Stimulated activated CD8-positive, alpha-beta memory T cell treated with anti-CD3 and anti-CD28 coated beads, Interleukin-2, amount 100 ng/mL, for 48 hours (primary cell): ENCODE measurements around the gene ATAT1.
"Not testable (repeated sequence)": the region's sequence is repeated elsewhere in the genome, so short reads cannot be mapped to it uniquely, and the experiment has no call there.

Experiments used
- DNase-seq, 2 donors: peaks; one replicate each; pipeline ENCODE4 v3.0.0-alpha.2; 2020; ENCODE audit warnings: low read depth in 2 of 2

The ATAT1 gene

DNA sequence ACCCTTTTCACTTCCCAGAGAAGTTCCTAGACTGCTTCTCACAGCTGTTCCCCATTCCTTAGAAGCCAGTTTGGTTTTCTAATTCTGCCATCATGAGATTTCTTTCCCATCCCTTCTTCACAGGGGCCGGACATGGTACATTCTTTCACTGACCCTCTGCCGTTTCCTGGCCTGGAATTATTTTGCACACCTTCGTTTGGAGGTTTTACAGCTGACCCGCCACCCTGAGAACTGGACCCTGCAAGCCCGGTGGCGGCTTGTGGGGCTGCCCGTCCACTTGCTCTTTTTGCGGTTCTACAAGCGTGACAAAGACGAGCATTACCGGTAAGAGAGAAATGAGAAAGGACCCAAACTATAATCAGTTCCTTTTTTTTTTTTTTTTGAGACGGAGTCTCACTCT is 24.5 kb downstream of the ATAT1 start:
- DNase-seq, result no peak

DNA sequence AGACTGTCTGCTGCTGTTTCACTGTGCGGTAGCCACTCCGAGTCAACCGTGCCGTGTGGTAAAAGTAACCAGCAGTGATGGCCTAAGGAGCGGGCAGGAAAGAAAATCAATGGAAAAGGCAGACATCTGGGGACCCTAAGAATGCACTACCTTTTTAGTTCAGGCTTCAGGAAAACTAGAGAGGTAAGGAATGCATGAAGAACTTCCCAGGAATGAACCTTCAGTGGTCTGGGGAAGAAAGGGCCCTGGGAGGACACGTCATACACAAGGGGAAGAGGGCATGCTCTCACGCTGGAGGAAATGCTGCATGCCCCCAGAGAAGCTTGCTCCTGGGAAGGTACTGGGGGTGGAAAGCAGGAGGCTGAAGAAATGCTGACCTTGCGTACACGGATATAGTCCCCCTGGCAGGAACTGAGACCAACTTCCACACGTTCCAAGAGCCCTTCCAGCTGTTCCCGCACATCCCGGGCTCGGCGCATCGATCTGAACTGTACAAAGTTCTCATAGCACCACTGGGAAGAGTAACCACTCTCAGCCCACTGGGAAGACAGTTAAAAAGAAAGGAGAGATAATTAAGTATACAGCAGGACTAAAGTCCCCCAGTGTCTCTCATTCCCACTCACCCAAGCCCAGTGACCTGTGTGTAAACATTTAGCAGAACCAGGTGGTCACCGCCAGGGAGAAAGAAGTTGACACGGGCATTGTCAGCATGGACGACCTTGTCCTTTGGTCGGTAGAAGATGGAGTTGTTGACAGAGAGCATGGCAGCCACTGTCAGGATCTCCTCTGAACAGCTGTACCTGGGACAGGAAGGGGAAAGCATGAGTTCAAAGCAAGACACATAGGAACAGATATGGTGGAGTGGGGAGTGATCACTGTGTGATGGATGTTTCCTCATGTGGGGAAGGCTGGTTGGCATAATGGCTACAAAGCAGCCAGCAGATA is 28.4 kb downstream of the ATAT1 start:
- DNase-seq, result no peak

DNA sequence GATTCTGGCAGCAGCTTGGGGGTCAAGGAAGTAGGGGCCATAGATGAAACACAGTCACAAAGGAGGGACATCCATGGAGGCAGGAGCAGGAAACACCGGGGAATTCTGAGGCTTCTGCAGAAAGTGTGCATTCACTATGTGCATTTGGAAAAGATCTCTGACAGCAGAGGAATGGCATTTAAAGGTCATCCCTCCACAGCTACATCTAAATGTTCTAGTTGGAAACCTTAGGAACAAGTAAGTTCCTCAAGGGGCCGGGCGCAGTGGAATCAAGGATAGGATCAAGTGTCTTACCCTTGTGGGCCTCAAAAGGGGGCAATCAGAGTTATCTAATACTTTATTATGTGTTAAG is 29.0 kb downstream of the ATAT1 start:
- no peak for DNase-seq

DNA sequence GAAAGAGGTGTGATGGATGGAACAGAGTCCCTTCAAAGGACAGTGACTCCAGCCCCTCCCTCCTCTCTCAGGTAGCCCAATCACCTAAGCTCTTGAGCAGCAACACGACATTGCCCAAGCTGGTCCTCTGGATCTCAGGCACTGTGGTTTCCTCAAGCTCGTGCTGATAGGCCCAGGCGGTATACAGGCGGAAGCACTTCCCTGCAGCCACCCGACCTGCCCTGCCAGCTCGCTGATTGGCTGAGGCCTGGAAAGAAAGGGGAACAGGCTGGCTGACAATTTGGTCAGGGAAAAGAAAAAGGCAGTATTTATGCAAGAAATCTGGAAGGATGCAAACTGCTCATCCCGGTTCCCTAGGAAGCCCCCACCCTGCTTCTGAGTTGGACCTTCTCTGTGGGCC is 29.8 kb downstream of the ATAT1 start:
- no peak for DNase-seq

DNA sequence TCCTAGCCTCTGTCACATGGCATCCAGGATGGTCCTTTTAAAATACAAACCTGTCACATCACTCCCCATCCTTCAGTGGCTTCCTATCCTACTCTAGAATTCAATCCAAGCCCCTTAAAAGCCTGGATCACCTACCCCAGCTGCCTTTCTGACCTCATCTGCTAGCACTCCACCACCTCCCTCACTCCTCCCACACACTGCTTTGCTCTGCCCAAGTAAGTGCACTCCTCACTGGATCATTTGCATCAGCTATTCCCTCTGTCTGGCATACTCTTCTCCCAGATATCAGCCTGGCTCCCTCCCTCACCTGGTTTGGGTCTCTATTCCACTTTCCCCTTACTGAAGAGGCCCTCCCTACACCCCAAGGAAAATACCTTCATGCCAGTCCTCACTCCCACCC is 30.8 kb downstream of the ATAT1 start:
- DNase-seq, result no peak

DNA sequence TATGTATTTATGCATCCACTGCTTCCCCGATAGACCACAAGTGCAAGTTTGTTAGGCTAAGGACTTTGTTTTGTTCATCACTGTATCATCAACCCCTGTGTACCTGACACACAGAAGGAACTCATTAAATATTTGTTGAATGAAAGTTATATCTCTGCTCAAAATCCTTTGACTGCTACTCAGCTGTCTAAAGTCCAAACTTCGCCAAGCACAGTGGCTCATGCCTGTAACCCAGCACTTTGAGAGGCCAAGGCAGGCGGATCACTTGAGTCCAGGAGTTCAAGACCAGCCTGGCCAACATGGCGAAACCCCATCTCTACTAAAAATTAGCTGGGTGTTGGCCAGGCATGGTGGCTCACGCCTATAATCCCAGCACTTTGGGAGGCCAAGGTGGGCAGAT is 31.2 kb downstream of the ATAT1 start:
- not testable (repeated sequence) for DNase-seq

DNA sequence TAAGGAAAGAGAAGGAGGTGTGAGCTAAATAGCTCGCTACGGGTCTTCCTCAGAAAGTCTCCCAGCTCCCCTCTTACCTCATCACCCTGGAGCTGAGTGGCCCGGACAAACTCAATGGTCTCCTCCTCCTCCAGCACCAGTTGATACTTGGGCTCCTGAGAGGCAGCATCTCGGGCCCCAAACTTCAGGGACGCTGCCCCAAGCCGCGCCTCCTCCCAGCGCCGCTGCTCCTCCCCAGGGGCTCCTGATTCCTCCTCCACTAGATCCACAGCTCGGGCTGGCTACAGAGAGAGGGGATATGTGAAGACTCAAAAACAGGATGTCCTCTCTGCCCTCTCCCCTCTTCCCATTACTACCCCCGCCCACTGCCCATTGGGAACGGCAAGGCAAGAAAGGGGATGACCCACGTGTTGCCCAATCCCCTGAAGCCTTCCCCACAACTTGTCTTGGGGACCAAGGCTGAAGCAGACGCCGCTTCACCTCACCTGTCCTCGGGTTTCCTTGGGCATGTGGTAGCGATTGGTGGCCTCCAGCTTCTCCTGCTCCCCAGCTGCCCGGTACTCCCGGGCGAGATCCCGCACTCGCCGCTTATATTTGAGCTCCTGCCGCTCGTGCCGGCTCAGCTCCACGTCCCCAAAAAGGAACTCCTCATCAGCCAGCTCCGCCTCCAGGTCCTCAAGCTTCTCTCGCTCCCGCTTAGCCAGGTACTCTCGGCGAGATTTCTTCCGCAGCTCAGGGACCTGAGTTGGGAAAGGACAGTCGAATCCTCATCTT is 38.5 kb downstream of the ATAT1 start:
- DNase-seq, result no peak

DNA sequence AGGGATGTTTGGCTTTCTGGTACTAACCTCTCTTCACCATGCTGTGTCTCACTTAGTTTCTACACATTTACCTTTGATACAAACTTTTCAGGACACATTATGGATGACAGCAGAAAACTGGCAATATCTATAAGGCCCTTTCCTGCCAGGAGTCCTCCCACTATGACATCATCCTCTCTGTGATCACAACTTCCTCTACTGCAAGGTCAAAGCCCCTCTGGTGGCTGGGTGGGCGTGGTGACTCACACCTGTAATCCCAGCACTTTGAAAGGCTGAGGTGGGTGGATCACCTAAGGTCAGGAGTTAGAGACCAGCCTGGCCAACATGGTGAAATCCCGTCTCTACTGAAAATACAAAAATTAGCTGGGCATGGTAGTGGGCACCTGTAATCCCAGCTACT is 39.6 kb downstream of the ATAT1 start:
- DNase-seq, result peak in 1 of 2 donors; percentile 60

DNA sequence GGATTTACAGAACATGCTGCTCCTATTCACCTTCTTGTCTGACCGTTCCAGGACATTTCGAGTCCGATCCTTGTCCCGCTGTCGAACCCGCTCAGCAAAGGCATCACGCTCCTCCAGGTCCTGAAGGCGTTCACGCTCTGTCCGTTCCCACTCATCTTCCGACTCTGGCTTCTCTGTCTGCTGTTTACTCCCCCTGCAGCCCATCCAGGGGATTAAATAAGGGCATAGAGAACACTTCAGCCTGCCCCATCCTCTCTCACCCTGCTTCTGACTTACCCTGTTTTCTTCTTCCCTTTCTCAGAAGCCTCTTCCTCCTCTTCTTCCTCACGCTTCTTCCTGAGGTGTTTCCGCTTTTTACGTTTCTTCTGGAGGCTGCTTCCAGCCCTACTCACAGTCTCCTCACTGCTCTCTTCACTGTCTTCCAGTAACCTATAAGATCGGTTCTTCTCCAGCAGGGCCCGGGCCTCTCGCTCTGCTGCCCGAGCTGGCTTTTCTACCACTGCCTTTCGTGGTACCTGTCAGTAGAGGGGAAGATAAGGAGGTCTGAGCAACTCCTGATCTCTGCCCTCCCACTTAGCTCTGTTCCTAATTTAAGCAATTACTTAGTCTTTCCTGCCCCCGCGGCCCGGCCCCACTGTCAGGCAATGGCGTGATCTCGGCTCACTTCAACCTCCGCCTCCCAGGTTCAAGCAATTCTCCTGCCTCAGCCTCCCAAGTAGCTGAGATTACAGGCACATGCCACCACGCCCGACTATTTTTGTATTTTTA is 44.3 kb downstream of the ATAT1 start:
- no peak for DNase-seq

DNA sequence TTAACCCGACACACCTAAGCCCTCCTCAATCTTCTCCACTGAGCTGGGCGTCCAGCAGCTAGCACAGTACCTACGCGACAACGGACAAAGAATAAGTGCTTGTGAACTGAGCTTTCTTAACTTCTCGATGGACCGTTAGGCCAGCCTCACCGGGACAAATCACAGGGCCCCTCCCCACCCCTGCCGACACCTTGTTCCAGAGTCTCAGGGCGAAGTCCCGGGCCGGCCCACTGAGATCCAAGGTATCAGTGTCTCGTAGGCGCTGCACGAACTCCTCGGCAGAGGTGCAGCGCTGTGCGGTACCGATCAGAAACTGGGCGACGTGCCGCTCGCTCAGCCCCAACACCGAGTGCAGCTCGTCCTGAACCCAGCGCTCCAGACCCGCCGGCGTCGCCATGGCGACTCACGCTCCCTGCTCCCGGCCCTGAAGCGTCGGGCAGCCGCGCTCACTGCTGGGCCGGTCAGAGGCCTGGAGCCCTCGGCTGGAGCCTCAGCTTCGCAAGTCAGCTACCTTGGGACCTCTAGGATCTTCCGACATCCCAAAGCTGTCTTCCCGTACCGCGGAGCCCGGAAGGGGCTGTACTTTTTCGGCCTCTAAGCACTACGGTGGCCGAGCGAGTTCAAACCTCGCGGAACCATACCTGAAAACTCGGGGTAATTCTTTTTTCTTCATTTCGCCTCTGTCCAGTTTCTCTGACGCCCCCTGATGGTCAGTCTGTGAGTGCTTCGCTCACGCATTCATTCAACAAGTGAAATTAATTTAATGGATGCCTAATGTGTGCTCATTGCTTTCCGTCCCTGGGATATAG is 46.0 kb downstream of the ATAT1 start, which contains the start of gene DHX16:
DHX16 (minus strand) TSS at position 562 of the 809 bp plus-strand sequence; CDS start at position 397, 165 bp downstream.
- DNase-seq, result peak; percentile 82 to 86

DNA sequence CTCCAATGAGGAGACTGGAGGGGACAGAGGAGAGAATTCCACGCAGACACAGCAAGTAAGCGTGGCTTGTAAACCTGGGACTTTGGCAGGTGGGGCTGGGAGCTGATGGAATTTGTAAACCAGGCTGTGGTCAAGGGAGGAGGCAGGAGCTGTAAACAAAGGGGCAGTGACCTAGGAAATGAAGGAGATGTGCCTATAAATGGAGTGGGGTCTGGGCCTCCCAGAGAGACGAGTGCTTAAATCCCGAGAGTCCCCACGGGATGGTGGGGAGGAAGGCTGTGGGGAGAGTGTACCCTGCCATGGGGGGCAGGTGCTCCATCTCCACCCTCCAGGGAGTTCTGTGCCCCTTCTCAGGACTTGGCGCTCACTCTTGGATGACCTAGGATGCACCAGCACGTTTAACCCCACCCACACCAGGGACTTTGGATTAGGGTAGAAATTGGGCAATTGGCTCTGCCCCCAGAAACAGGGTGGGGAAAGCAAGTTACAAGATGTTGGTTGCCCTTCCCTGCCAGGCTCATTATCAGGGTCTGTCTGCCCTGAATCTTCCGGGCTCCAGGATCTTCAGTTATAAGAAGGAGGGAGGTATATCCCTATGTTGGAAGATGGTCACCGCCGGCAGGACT is 50.1 kb downstream of the ATAT1 start:
- no peak for DNase-seq

DNA sequence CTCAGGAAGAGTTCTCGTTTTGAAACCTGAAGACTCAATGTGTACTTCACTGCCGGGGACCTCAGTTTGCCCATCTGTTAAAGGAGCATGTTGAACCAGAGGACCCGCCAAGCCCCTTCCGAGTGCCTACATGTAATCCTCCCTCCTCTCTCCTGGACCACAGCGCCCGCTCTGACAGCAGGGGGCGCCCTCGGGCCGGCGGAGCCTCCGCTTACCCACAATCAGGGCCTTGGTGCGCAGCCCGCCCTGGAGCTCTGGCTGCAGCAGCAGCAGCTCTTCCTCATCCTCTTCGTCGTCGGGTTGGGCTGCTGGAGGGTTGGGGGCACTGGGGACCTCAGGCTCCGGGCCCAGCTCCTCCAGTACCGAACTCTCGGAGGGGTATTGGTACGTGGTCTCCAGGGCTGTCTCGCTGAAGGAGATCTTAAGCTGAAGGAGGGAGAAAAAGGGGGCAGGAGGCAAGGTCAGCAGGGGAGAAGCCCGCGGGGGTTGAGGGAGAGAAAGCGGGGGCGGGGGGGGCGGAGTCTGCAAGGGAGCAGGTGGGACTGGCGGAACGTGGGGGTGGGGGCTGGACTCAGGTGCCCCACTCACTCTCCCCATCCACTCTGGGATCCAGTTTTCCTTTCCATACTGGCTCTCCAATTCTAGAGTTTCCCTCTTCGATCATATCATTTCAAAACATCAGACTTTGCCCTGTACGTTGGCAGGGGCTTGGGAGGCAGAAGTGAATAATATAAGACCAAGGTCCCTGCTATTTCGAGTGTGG is 52.5 kb downstream of the ATAT1 start:
- peak; percentile 88 to 89 for DNase-seq

DNA sequence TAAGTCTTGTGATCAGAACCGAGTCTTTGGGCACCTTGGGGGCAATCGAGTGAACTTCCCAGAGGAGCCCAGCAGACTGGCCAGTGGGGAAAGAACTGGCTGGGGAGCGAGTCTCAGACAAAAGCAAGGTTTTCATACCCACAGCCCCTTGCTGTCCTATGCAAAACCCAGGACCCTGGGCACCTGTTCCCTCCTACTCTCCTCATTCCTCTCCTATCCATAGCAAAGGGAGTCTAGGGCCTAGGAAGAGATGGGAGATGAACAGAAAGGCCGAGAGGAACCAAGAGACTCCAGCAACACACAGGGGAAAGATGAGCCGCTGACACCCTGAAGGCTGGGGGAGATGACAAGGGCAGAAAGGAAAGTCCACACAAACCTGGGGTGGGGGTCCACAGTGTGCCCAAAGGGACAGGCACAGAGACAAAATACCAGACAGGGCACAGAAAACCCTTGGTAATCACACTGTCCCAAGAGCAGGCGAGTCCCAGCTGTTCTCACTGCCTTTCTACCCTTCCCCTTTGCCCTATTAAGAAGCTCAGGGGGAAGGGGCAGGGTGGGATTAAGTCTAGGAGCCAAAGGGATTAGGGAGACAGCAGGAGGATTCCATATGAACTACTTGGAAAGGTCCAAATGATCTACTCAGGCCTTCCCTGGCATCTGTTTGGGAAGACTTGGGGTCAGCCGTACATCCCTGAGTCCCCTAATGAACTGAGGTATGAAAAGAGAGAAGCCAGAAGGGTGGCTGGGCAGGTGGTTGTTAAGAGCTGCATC is 53.3 kb downstream of the ATAT1 start:
- no peak for DNase-seq

DNA sequence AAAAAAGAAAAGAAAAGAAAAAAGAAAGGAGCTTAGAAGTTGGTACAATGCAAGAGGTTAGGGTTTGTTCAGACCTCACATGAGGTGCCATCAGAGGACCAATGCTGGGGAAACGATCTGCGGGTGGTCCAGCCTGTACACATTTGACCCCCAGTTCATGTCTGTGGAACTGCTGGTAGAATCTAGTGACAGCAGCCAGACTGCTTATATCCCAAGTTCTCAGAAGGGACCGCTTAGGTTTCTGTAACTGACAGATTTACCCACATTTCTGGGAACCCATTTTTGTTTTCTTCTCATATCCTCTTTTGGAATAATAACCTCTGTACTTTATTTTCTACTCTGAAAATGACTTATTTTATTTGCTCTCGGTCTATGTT is 55.1 kb downstream of the ATAT1 start:
- no peak for DNase-seq

DNA sequence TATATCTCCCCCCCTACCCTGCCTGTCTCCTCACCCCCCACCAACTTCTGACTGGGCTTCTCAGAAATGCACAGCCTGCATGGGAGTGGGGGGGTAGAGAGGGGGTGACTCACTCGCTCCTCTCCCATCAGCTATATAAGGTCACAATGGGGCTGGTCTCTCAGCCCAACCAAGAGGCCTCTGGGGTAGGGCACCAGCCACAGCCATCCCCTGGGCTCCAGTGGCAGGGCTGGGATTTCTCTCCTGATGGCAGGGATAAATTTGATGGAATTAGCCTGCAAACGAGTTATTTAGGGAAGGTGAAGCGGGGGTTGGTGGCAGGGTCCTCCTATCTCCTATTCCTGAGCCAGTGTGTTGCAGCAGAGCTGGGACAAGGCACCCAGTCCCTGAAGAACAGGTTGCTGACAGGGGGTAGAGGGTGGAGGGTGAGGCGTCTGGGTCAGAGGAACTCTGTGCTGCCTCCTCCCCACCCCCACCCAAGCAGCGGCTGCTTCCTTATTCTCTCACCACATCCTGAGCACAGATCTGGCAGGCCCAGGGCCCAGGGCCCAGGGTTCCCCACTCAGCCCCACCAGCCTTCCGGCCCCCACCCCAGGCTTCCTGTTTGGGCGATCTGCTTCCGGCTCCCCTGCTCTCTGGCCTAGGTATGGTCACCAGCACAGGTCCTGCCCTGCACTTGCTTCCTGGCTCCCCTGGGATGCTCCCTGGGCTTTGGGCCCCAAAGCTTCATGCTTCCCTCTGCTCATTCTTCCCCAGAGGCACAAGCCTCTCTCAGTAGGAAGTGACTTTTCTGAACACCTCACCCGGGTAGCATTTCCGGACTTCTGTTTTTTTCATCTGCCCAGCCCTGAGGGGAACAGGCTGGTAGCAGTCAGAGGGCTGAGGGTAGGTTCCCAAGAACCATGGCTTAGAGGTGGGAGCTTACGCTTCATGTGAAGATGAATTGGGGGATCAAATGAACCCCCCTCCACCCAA is 55.8 kb downstream of the ATAT1 start:
- peak; percentile 79 to 82 for DNase-seq

DNA sequence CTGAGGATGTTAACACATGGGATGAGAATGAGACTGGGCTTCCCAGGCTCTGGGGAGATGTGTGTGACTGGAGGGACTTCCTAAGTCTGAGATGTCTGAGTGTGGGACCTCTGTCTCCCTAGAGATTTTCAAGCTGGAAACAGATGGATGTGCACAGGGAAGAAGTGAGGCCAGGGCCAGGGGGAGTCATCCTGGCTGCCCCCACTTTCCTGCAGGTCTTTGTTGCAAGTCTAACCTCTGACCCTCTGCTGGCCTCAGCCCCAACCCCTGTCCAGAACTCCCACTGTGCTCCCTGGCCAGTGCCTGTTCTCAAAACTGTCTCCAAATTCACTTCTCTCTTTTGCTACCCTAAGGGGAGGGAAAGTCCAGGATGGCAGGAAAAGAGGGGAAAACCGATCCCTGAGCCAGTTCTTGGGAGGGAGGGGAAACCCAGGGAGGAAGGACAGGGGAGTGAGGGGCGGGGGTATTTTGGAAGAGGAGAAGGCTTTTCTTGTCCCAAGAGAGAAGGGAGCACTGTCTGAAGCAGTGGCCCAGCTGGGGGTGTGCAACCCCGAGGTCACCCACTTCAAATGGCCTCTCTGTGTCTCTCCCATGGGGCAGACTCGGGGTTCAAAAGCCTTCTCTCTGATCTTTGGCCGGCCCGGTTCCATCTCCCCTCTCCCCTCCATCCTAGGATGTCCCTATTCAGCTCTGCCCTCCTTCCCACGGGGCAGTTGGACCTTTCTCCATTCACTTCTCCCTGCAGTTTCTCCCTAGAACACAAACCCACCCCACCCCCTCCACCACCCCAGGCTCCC is 56.7 kb downstream of the ATAT1 start:
- DNase-seq, result no peak

DNA sequence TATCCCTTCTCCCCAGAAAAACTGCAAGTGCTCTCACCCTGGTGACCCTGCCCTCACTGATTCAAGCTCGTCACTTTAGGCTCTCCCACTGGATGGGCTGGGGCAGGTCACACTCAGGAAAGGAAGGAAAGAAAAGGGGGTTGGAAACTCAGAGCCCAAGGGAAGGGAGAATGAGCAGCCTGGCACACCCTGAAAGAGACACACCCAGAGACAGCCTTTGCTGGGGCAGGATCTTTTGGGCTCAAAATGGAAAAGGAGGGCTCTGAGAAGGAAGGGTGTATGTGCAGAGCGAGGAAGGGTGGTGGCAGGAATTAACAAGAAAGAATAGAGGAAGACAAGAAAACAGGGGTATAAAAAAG is 57.3 kb downstream of the ATAT1 start:
- DNase-seq, result no peak
